Bronchial epithelial cell (primary cell): ENCODE results near the gene RPS28. TPM values are rescaled to one million over a fixed set of nuclear protein-coding genes. Genes with fewer than 3 reads are reported as not detected.
A peak's percentile ranks its signal among the peaks of the same experiment; 100 is the strongest.
"Not testable (repeated sequence)": the region's sequence is repeated elsewhere in the genome, so short reads cannot be mapped to it uniquely, and the experiment has no call there.

Source experiments
- DNase-seq: peaks from one replicate; pipeline ENCODE4 v3.0.0-alpha.2; 2010; ENCODE audit warnings: low read depth
- FAIRE-seq: peaks from 2 replicates; lab custom pipeline; 2011; peaks lifted over from hg19 to GRCh38; lab: Jason Lieb, UNC
- H3K27me3 ChIP-seq: 2 replicates; pipeline ENCODE4 v1.5.1; 2011; ENCODE audit warnings: low read length; ENCODE audit not compliant: control insufficient read depth, insufficient read depth
- H3K36me3 ChIP-seq: 2 replicates; pipeline ENCODE4 v1.5.1; 2011; ENCODE audit warnings: low read length; ENCODE audit not compliant: control insufficient read depth, insufficient read depth
- H3K4me3 ChIP-seq: 2 replicates; pipeline ENCODE4 v1.5.1; 2011; ENCODE audit warnings: mild to moderate bottlenecking, low read depth, low read length, control low read depth
- CTCF ChIP-seq: IDR thresholded peaks from 2 replicates; pipeline ENCODE4 v1.5.1; 2011; ENCODE audit warnings: mild to moderate bottlenecking, moderate library complexity, low read length, control low read depth, inconsistent platforms; ENCODE audit not compliant: insufficient read depth, severe bottlenecking
- total RNA-seq: library from RNA; depleted of rRNA; stranded (reverse); fragments of >200 nt; gene quantifications from 2 replicates; pipeline ENCODE4 v1.2.1, GENCODE V29; 2014

Gene RPS28
- total RNA-seq, 1 donor from 2014 or later = 279 TPM

DNA sequence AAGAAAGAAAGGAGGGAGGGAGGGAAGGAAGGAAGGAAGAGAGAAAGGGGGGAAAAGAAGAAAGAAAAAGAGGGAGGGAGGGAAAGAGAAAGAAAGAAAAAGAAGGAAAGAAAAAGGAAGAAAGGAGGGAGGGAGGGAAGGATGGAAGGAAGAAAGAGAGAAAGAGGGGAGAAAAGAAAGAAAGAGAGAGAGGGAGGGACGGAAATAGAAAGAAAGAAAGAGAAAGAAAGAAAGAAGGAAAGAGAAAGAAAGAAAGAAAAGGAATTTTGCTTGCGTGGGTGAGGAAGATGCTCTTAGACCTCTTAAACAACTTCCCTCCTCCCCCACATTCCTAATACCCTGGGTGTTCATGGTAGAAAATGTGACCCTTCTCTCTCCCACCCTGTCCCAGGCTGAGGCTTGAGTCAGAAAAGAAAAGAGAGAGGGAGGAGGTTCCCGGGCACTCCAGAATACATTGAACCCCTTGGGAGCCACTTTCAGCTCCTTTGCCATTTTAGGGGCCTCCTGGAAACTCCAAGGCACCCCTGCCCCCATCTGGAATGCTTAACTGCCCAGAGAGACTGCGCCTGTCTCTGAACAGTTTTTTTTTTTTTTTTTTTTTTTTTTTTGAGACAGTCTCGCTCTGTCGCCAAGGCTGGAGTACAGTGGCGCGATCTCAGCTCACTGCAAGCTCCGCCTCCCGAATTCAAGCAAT, 31.0 kb downstream of the RPS28 start:
- FAIRE-seq = no peak

GRCh38 chr19:8352845-8353244, 31.5 kb downstream of the RPS28 start:
- H3K4me3 ChIP-seq, DNase-seq, FAIRE-seq, H3K36me3 ChIP-seq, H3K27me3 ChIP-seq: not testable (repeated sequence)

More for the DNA sequence above, 31.0 kb downstream of the RPS28 start:
- no peak for TF ChIP-seq CTCF
- Histone ChIP-seq H3K27me3 (no peaks in the 10 kb centered on the region), H3K36me3 (no peaks in the 10 kb centered on the region), H3K4me3 (no peak overlapping the region)
- no peak for DNase-seq

GRCh38 chr19:8355631-8356402, 34.5 kb downstream of the RPS28 start:
- no peak overlapping the region for H3K4me3 ChIP-seq
- no peak for TF ChIP-seq CTCF
- no peaks in the 10 kb centered on the region for H3K36me3 ChIP-seq
- DNase-seq (peak; percentile 89), FAIRE-seq (peak; percentile 32)
- no peaks in the 10 kb centered on the region for H3K27me3 ChIP-seq

GRCh38 chr19:8357007-8357521, 35.8 kb downstream of the RPS28 start:
- H3K27me3 ChIP-seq = no peaks in the 10 kb centered on the region
- H3K36me3 ChIP-seq = no peaks in the 10 kb centered on the region
- no peak for FAIRE-seq
- no peak for TF ChIP-seq CTCF
- no peak for DNase-seq
- no peak overlapping the region for H3K4me3 ChIP-seq

- DNase-seq (no peak), FAIRE-seq (no peak)
- Histone ChIP-seq H3K36me3 (no peaks in the 10 kb centered on the region), H3K4me3 (no peak overlapping the region), H3K27me3 (no peaks in the 10 kb centered on the region)
- TF ChIP-seq CTCF = no peak
Measured at GRCh38 chr19:8358948-8359347, 37.7 kb downstream of the RPS28 start.

DNA sequence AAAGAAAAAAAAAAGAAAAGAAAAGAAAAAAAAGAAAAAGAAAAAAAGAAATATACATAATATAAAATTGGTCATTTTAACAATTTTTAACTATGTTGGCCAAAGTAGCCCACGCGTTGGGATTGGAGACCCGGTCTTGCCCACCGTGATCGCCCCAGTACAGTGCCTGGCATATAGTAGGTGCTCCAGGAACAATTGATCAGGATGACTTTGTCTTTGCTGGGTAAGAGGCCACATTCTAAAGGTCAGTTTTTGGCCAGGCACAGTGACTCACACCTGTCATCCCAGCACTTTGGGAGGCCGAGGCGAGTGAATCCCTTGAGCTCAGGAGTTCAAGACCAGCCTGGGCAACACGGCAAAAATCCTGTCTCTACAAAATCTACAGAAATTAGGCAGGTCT, 38.9 kb downstream of the RPS28 start:
- no peak for TF ChIP-seq CTCF
- Histone ChIP-seq H3K27me3 (no peaks in the 10 kb centered on the region), H3K36me3 (no peaks in the 10 kb centered on the region), H3K4me3 (no peak overlapping the region)
- DNase-seq (no peak), FAIRE-seq (no peak)
